ENCODE measurements around the gene MCMBP. TPM values are rescaled to one million over a fixed set of nuclear protein-coding genes. Genes with fewer than 3 reads are reported as not detected.
"Not testable (repeated sequence)": the region's sequence is repeated elsewhere in the genome, so short reads cannot be mapped to it uniquely, and the experiment has no call there.

The MCMBP gene
- total RNA-seq (2014; rRNA removed; shearing (Covaris generic)): 89.2 and 105 TPM in 2 replicates
- polyA plus RNA-seq (2015; cell fraction: cytosol; rRNA removed): 81.0 and 87.5 TPM in 2 replicates
- 90.7 and 100 TPM in 2 replicates for polyA plus RNA-seq (2015; cell fraction: nucleus; rRNA removed)

- no peak for DNase-seq (ENCODE audit: low read depth)
Measured at GRCh38 chr10:119872610-119872859, at the start of gene MCMBP. Gene MCMBP, minus strand, starts transcription at chr10:119872843. Its CDS starts 259 bp downstream, at chr10:119872584.

GRCh38 chr10:119919826-119920225 is 47.2 kb upstream of the MCMBP start:
- no peak for DNase-seq (ENCODE audit: low read depth)

- DNase-seq (ENCODE audit: low read depth): no peak
Measured at GRCh38 chr10:119919271-119919670, 46.6 kb upstream of the MCMBP start.

- peak; percentile 4 for DNase-seq (ENCODE audit: low read depth)
Measured at GRCh38 chr10:119917777-119918176, 45.1 kb upstream of the MCMBP start.

GRCh38 chr10:119910689-119911088 is 38.0 kb upstream of the MCMBP start:
- no peak for DNase-seq (ENCODE audit: low read depth)

GRCh38 chr10:119908166-119908565 is 35.5 kb upstream of the MCMBP start:
- DNase-seq (ENCODE audit: low read depth): no peak

GRCh38 chr10:119907695-119908094 is 35.1 kb upstream of the MCMBP start:
- not testable (repeated sequence) for DNase-seq (ENCODE audit: low read depth)

GRCh38 chr10:119903946-119904666 is 31.5 kb upstream of the MCMBP start:
- no peak for DNase-seq (ENCODE audit: low read depth)

GRCh38 chr10:119898577-119898976 is 25.9 kb upstream of the MCMBP start:
- DNase-seq (ENCODE audit: low read depth): no peak

- DNase-seq (ENCODE audit: low read depth): peak; percentile 3
Measured at GRCh38 chr10:119896937-119897770, 24.5 kb upstream of the MCMBP start.

GRCh38 chr10:119896061-119896655 is 23.5 kb upstream of the MCMBP start:
- DNase-seq (ENCODE audit: low read depth): peak; percentile 42

GRCh38 chr10:119893845-119894427 is 21.3 kb upstream of the MCMBP start:
- no peak for DNase-seq (ENCODE audit: low read depth)

GRCh38 chr10:119893074-119893473 is 20.4 kb upstream of the MCMBP start:
- DNase-seq (ENCODE audit: low read depth): no peak

GRCh38 chr10:119892188-119893065 is 19.8 kb upstream of the MCMBP start, which contains the start of gene SEC23IP:
Gene SEC23IP, plus strand, starts transcription at chr10:119892730. Its CDS starts 53 bp downstream, at chr10:119892783.
- DNase-seq (ENCODE audit: low read depth): peak; percentile 95

- not testable (repeated sequence) for DNase-seq (ENCODE audit: low read depth)
Measured at GRCh38 chr10:119891849-119892187, 19.2 kb upstream of the MCMBP start.

- DNase-seq (ENCODE audit: low read depth): not testable (repeated sequence)
Measured at GRCh38 chr10:119890307-119890706, 17.7 kb upstream of the MCMBP start.

- DNase-seq (ENCODE audit: low read depth): not testable (repeated sequence)
Measured at GRCh38 chr10:119889201-119889600, 16.6 kb upstream of the MCMBP start.

GRCh38 chr10:119888715-119889114 is 16.1 kb upstream of the MCMBP start:
- not testable (repeated sequence) for DNase-seq (ENCODE audit: low read depth)

GRCh38 chr10:119886070-119886469 is 13.4 kb upstream of the MCMBP start:
- not testable (repeated sequence) for DNase-seq (ENCODE audit: low read depth)

GRCh38 chr10:119883901-119884611 is 11.4 kb upstream of the MCMBP start:
- not testable (repeated sequence) for DNase-seq (ENCODE audit: low read depth)

All from HT1080 (cell line).